ENCODE data around the gene TRPV3. TPM values are rescaled to one million over a fixed set of nuclear protein-coding genes. Genes with fewer than 3 reads are reported as not detected.

The TRPV3 gene
- total RNA-seq, 4 donors from 2014 or later = 0.36 to 3.0 (median 0.86) TPM

GRCh38 chr17:3503285-3503684 is 54.3 kb downstream of the TRPV3 start:
- no peak for TF ChIP-seq CTCF (IDR thresholded peaks at IDR 0.05)
- ATAC-seq (ENCODE audit: low FRiP score) (no peak), DNase-seq (ENCODE audit: low spot score) (no peak)

- TF ChIP-seq CTCF (IDR thresholded peaks at IDR 0.05) = no peak
- ATAC-seq (ENCODE audit: low FRiP score) (no peak), DNase-seq (ENCODE audit: low spot score) (no peak)
These were observed 55.1 kb downstream of the TRPV3 start for GRCh38 chr17:3502466-3502865.

GRCh38 chr17:3501344-3501743 is 56.3 kb downstream of the TRPV3 start:
- DNase-seq (ENCODE audit: low spot score) (no peak), ATAC-seq (ENCODE audit: low FRiP score) (no peak)
- TF ChIP-seq CTCF (IDR thresholded peaks at IDR 0.05) = no peak

GRCh38 chr17:3497101-3497500 is 60.5 kb downstream of the TRPV3 start:
- DNase-seq (ENCODE audit: low spot score) (no peak), ATAC-seq (ENCODE audit: low FRiP score) (no peak)
- TF ChIP-seq CTCF (IDR thresholded peaks at IDR 0.05) = no peak

GRCh38 chr17:3485481-3486068 is 72.0 kb downstream of the TRPV3 start:
- TF ChIP-seq CTCF (IDR thresholded peaks at IDR 0.05) = no peak
- DNase-seq (ENCODE audit: low spot score) (no peak), ATAC-seq (ENCODE audit: low FRiP score) (no peak)

GRCh38 chr17:3482852-3483251 is 74.8 kb downstream of the TRPV3 start:
- ATAC-seq (ENCODE audit: low FRiP score) (no peak), DNase-seq (ENCODE audit: low spot score) (no peak)
- no peak for TF ChIP-seq CTCF (IDR thresholded peaks at IDR 0.05)

- TF ChIP-seq CTCF (IDR thresholded peaks at IDR 0.05) = no peak
- ATAC-seq (ENCODE audit: low FRiP score) (no peak), DNase-seq (ENCODE audit: low spot score) (no peak)
These were observed 77.6 kb downstream of the TRPV3 start for GRCh38 chr17:3479988-3480387.
